Cardiac muscle cell (in vitro differentiated cells and primary cell): ENCODE measurements around the gene AUTS2. TPM values are rescaled to one million over a fixed set of nuclear protein-coding genes. Genes with fewer than 3 reads are reported as not detected.

Experiments
- DNase-seq, 2 donors: peaks; one replicate each; pipeline versions ENCODE4 v3.0.0 to v3.0.0-alpha.2; 2010 to 2017; ENCODE audit warnings: low read depth in 1 of 2, low spot score in 1 of 2
- H3K27ac ChIP-seq: fragments of 200-600 bp; sonication (generic); 2 replicates; pipeline ENCODE4 v1.5.1; 2016
- H3K27me3 ChIP-seq: fragments of 200-600 bp; sonication (generic); 2 replicates; pipeline ENCODE4 v1.6.0; 2016; ENCODE audit warnings: control low read depth
- H3K36me3 ChIP-seq: fragments of 200-600 bp; sonication (generic); 2 replicates; pipeline ENCODE4 v1.5.1; 2016; ENCODE audit warnings: control low read depth
- H3K4me1 ChIP-seq: fragments of 200-600 bp; sonication (generic); 2 replicates; pipeline ENCODE4 v1.8.1; 2017; ENCODE audit warnings: low read depth, mild to moderate bottlenecking, mixed run types
- H3K4me3 ChIP-seq: fragments of 200-600 bp; sonication (generic); 2 replicates; pipeline ENCODE4 v1.5.1; 2016; ENCODE audit warnings: mild to moderate bottlenecking
- H3K9me3 ChIP-seq: fragments of 200-600 bp; sonication (generic); 2 replicates; pipeline ENCODE4 v1.5.1; 2017; ENCODE audit warnings: low read depth, mild to moderate bottlenecking, control low read depth
- polyA plus RNA-seq: library from polyadenylated mRNA; unstranded; fragments of >200 nt; fragmentation: Nextera tagmentation; extraction: Ambion mirVana; gene quantifications from 2 replicates; pipeline ENCODE4 v1.2.1, GENCODE V29; 2016
- total RNA-seq: library from RNA; depleted of rRNA; stranded (reverse); fragments of >200 nt; gene quantifications from 2 replicates; pipeline ENCODE4 v1.2.3, GENCODE V29; 2016
- TF ChIP-seq, protein P1 (sequence below): IDR thresholded peaks from 2 replicates; pipeline ENCODE4 v1.5.1; 2012; ENCODE audit warnings: low read depth, mild to moderate bottlenecking, low read length

The AUTS2 gene
- total and polyA plus RNA-seq, 2 experiments from 2014 or later = 41.0 to 45.5 TPM

DNA sequence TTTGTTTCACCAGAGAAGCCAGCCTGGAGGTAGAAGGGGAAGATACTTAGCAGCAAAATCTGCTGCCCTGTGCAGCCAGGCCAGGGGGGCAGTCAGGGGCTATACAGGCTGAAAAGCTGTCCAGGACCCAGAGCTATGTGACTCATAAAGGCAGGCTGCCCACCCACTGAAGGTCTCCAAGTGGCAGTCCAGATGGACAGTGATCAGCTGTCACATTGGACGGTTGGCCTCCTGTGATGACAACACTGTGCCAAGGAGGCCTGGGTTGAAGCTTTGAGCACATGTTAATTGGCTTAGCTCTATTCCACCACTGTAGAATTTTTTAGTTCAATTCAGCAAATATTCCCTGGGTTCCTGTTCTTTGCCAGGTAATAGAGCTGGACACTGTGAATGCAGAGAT is 956.4 kb downstream of the AUTS2 start:
- H3K9me3 ChIP-seq = no peaks in the 10 kb centered on the region
- no peak overlapping the region for H3K4me3 ChIP-seq
- H3K4me1 ChIP-seq = no peaks in the 10 kb centered on the region
- TF ChIP-seq, protein P1, sequence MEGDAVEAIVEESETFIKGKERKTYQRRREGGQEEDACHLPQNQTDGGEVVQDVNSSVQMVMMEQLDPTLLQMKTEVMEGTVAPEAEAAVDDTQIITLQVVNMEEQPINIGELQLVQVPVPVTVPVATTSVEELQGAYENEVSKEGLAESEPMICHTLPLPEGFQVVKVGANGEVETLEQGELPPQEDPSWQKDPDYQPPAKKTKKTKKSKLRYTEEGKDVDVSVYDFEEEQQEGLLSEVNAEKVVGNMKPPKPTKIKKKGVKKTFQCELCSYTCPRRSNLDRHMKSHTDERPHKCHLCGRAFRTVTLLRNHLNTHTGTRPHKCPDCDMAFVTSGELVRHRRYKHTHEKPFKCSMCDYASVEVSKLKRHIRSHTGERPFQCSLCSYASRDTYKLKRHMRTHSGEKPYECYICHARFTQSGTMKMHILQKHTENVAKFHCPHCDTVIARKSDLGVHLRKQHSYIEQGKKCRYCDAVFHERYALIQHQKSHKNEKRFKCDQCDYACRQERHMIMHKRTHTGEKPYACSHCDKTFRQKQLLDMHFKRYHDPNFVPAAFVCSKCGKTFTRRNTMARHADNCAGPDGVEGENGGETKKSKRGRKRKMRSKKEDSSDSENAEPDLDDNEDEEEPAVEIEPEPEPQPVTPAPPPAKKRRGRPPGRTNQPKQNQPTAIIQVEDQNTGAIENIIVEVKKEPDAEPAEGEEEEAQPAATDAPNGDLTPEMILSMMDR = no peak
- no peaks in the 10 kb centered on the region for H3K36me3 ChIP-seq
- no peaks in the 10 kb centered on the region for H3K27me3 ChIP-seq
- H3K27ac ChIP-seq = no peak overlapping the region
- DNase-seq = no peak

DNA sequence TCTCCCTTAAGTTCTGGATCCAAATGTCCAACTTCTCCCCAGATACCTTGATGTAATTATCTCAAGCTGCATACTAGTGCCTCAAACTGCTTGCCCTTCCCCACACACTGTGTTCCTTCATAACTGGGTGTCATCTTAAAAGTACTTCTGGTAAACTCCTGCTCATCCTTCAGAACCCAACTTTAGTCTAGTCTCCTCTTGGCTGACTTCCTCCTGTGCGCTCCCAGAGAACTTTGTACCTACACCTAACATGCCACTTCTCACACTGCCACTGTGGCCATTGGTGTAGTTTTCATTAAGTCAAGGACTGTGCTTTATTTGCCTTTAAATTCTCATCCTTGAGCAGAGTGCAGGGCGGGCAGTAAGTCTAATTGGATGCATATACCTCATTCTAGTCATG is 958.5 kb downstream of the AUTS2 start:
- no peak for DNase-seq
- no peaks in the 10 kb centered on the region for H3K4me1 ChIP-seq
- no peak overlapping the region for H3K27ac ChIP-seq
- TF ChIP-seq, protein P1 = no peak
- no peak overlapping the region for H3K4me3 ChIP-seq
- H3K27me3 ChIP-seq = no peaks in the 10 kb centered on the region
- no peaks in the 10 kb centered on the region for H3K9me3 ChIP-seq
- H3K36me3 ChIP-seq = no peaks in the 10 kb centered on the region

DNA sequence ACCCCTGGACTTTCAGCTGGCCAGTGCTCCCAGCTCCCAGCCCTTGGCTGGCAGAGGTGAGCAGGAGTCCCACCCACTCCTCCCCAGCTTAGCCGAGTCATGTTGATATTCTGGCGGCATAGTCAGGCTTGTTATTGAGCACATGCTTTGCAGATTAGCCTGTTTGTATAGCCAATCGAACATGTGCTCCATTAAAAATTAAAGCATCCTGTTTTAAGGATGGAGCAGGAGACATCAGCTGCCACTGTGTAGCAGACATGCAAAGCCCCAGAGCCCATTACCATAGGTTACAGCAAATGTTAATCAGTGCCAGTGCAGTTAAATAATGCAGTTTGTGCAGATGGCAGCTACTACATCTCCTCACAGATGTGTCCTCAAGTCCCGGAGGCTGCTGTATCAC is 959.1 kb downstream of the AUTS2 start:
- no peak overlapping the region for H3K27ac ChIP-seq
- no peaks in the 10 kb centered on the region for H3K4me1 ChIP-seq
- no peak for DNase-seq
- peaks cover 3% of the 10 kb centered on the region for H3K27me3 ChIP-seq
- TF ChIP-seq, protein P1 = no peak
- H3K36me3 ChIP-seq = no peaks in the 10 kb centered on the region
- no peaks in the 10 kb centered on the region for H3K9me3 ChIP-seq
- no peak overlapping the region for H3K4me3 ChIP-seq

DNA sequence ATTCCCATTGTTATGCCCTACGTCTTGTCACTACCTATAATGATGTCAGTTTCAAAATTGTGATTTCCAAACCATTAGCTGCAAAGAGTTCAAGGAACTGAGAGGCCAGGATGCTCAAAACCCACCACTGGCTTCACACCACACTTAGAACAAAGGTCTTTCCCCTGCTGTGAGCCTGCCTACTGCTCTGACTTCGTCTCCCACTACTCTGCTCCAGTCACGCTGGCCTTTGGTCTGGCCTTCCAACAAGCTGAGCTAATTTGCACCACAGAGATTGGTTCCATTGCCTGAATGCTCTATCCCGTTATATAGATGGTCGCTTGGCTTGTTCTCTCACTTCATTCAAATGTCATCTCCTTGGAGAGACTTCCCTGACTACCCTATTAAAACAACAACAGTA is 961.5 kb downstream of the AUTS2 start:
- Histone ChIP-seq H3K36me3 (no peaks in the 10 kb centered on the region), H3K4me1 (no peaks in the 10 kb centered on the region), H3K27ac (no peak overlapping the region), H3K9me3 (no peaks in the 10 kb centered on the region), H3K27me3 (peaks cover 18% of the 10 kb centered on the region), H3K4me3 (no peak overlapping the region)
- no peak for DNase-seq
- TF ChIP-seq, protein P1 = no peak

DNA sequence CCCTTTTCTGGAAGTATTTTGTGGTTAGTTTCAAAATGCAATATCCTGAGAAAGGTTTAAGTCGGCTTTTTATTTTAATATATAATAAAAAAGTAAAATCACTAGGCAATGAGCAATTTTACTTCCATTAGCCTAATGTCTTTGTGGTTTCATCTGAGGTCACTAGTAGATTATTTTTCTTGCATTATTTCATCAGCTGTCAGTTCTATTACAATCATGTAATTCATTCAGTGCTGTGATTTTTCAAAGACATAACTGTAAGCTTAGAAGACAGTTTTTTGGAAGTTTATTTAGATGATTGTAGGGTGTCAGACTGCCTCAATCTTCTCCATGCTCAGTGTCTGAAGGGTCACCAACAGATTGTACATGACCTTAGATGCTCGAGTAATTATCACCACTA is 965.7 kb downstream of the AUTS2 start:
- TF ChIP-seq, protein P1 = no peak
- Histone ChIP-seq H3K27me3 (peaks cover 21% of the 10 kb centered on the region), H3K9me3 (no peaks in the 10 kb centered on the region), H3K36me3 (no peaks in the 10 kb centered on the region), H3K27ac (no peak overlapping the region), H3K4me1 (peaks cover 2% of the 10 kb centered on the region), H3K4me3 (no peak overlapping the region)
- no peak for DNase-seq
